Activated CD8-positive, alpha-beta T cell treated with anti-CD3 and anti-CD28 coated beads for 36 hours (primary cell): ENCODE measurements around the gene REPS1. TPM values are rescaled to one million over a fixed set of nuclear protein-coding genes. Genes with fewer than 3 reads are reported as not detected.

Experiments used
- ATAC-seq: fragments of 200-7000 bp; cut with Tn5 transposase; one replicate; pipeline ENCODE4 v1.10.0; 2021; ENCODE audit warnings: mild to moderate bottlenecking, moderate library complexity
- CTCF ChIA-PET: fragments of 350-600 bp; sonication (Branson Sonifier 250); formaldehyde crosslinking; loops from one replicate; lab custom pipeline; 2021; ENCODE audit warnings: antibody characterized with exemption; lab: Charles Lee
- POLR2A ChIA-PET: fragments of 350-600 bp; sonication (Branson Sonifier 250); formaldehyde crosslinking; loops from one replicate; lab custom pipeline; 2021; ENCODE audit warnings: antibody characterized with exemption; lab: Charles Lee
- DNase-seq: peaks from one replicate; pipeline ENCODE4 v3.0.0-alpha.2; 2020
- H3K27ac Mint-ChIP-seq: one replicate; pipeline ENCODE4 v1.8.0; 2021; ENCODE audit warnings: mild to moderate bottlenecking, mixed read lengths
- H3K27me3 Mint-ChIP-seq: one replicate; pipeline ENCODE4 v1.8.0; 2021; ENCODE audit warnings: mixed read lengths
- H3K36me3 Mint-ChIP-seq: one replicate; pipeline ENCODE4 v1.8.0; 2021; ENCODE audit warnings: low read depth, mixed read lengths
- H3K4me1 Mint-ChIP-seq: one replicate; pipeline ENCODE4 v1.8.0; 2021; ENCODE audit warnings: low read depth, mixed read lengths
- H3K4me3 Mint-ChIP-seq: one replicate; pipeline ENCODE4 v1.8.0; 2021; ENCODE audit warnings: mild to moderate bottlenecking, moderate library complexity, mixed read lengths
- H3K9me3 Mint-ChIP-seq: one replicate; pipeline ENCODE4 v1.8.0; 2021; ENCODE audit warnings: mixed read lengths
- intact Hi-C: fragments of 100-400 bp; cut with micrococcal nuclease; formaldehyde crosslinking; loops from one replicate; pipeline ENCODE4 v1.10.0; 2022
- total RNA-seq, 2 experiments: library from RNA; stranded (reverse); gene quantifications; one replicate each; pipeline ENCODE4 v1.2.3, GENCODE V29; 2021
- TF ChIP-seq, protein P1 (sequence below): fragments of 200-600 bp; IDR thresholded peaks from one replicate; pipeline ENCODE4 v1.8.0; 2022; ENCODE audit warnings: antibody characterized with exemption, mild to moderate bottlenecking

Gene REPS1
- total RNA-seq, 2 experiments from 2014 or later: 44.9 to 46.6 TPM

- CTCF ChIA-PET: interaction anchor here (1.7 kb wide), 1 partner anchor 23 kb away, joined by 4 read pairs; no protein-coding TSS in a partner anchor
- DNase-seq (no peak), ATAC-seq (no peak)
- Mint-ChIP-seq H3K27ac (no peak overlapping the region), H3K36me3 (peaks cover 4% of the 10 kb centered on the region), H3K27me3 (no peaks in the 10 kb centered on the region), H3K4me3 (no peak overlapping the region), H3K9me3 (no peaks in the 10 kb centered on the region), H3K4me1 (peaks cover 31% of the 10 kb centered on the region)
- POLR2A ChIA-PET: no interaction called here
- TF ChIP-seq, protein P1, sequence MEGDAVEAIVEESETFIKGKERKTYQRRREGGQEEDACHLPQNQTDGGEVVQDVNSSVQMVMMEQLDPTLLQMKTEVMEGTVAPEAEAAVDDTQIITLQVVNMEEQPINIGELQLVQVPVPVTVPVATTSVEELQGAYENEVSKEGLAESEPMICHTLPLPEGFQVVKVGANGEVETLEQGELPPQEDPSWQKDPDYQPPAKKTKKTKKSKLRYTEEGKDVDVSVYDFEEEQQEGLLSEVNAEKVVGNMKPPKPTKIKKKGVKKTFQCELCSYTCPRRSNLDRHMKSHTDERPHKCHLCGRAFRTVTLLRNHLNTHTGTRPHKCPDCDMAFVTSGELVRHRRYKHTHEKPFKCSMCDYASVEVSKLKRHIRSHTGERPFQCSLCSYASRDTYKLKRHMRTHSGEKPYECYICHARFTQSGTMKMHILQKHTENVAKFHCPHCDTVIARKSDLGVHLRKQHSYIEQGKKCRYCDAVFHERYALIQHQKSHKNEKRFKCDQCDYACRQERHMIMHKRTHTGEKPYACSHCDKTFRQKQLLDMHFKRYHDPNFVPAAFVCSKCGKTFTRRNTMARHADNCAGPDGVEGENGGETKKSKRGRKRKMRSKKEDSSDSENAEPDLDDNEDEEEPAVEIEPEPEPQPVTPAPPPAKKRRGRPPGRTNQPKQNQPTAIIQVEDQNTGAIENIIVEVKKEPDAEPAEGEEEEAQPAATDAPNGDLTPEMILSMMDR: no peak
- intact Hi-C loops: no loop called here
Measured at GRCh38 chr6:138965291-138965874, 22.7 kb downstream of the REPS1 start.

DNA sequence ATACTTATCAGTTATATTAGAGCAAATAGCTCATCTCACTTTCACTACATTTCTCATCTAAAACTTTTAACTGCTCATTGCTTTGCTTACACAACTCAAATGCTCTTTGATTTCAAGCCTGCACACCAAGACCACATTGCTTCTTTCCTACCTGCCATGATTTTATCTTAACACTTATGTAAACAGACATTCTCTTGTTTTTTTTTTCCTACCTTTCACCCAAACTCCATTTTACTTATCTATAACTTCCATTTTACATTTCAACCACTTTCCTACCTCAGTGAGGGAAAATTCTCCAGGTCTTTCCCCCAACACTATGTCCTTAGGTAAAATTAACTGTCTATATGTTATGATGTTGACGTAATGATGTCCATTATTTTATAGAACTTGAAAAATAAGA, 24.0 kb downstream of the REPS1 start:
- TF ChIP-seq, protein P1: no peak
- peaks cover 4% of the 10 kb centered on the region for H3K36me3 Mint-ChIP-seq
- no peak overlapping the region for H3K27ac Mint-ChIP-seq
- ATAC-seq (no peak), DNase-seq (no peak)
- ChIA-PET CTCF (interaction anchor here (1.4 kb wide), 1 partner anchor 8 kb away, joined by 4 read pairs; no protein-coding TSS in a partner anchor), POLR2A (interaction anchor here (1.0 to 1.4 kb wide), 2 partner anchors 19 to 23 kb away, joined by 3 to 5 read pairs; no protein-coding TSS in a partner anchor)
- no peak overlapping the region for H3K4me3 Mint-ChIP-seq
- no peaks in the 10 kb centered on the region for H3K27me3 Mint-ChIP-seq
- peaks cover 34% of the 10 kb centered on the region for H3K4me1 Mint-ChIP-seq
- intact Hi-C loops: no loop called here
- no peaks in the 10 kb centered on the region for H3K9me3 Mint-ChIP-seq

DNA sequence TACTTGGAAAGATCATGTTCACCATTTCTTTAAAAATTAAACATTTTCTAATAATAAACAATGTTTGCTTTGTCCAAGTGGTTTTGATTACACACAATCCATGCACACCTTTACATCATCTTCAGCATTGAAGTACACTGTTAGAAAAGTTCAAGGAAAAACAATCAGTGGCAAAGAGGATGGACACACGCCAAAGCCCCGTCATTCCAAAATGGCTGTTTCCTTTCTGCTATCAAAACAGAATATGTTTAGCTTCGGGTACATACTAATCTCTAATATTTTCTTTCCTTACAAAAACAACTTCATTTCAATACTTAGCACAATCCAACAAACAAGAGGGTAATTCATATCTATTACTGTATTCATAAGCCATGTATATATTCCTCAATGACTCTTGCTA, 24.5 kb downstream of the REPS1 start:
- Mint-ChIP-seq H3K27me3 (no peaks in the 10 kb centered on the region), H3K4me1 (peaks cover 34% of the 10 kb centered on the region), H3K27ac (no peak overlapping the region), H3K4me3 (no peak overlapping the region), H3K36me3 (no peaks in the 10 kb centered on the region), H3K9me3 (no peaks in the 10 kb centered on the region)
- intact Hi-C loops: no loop called here
- DNase-seq: no peak
- POLR2A ChIA-PET: interaction anchor here (1.0 to 1.4 kb wide), 2 partner anchors 20 to 23 kb away, joined by 3 to 5 read pairs; no protein-coding TSS in a partner anchor
- TF ChIP-seq, protein P1: no peak
- CTCF ChIA-PET: interaction anchor here (1.4 kb wide), 1 partner anchor 8 kb away, joined by 4 read pairs; no protein-coding TSS in a partner anchor
- no peak for ATAC-seq

GRCh38 chr6:138963119-138963518, 24.9 kb downstream of the REPS1 start:
- DNase-seq (no peak), ATAC-seq (no peak)
- H3K27ac Mint-ChIP-seq: no peak overlapping the region
- POLR2A ChIA-PET: interaction anchor here (1.1 kb wide), 1 partner anchor 19 kb away, joined by 3 read pairs; no protein-coding TSS in a partner anchor
- peaks cover 39% of the 10 kb centered on the region for H3K4me1 Mint-ChIP-seq
- intact Hi-C loops: no loop called here
- H3K9me3 Mint-ChIP-seq: no peaks in the 10 kb centered on the region
- H3K4me3 Mint-ChIP-seq: no peak overlapping the region
- no peaks in the 10 kb centered on the region for H3K36me3 Mint-ChIP-seq
- TF ChIP-seq, protein P1: no peak
- CTCF ChIA-PET: interaction anchor here (1.4 to 1.5 kb wide), 2 partner anchors 9 to 26 kb away, joined by 4 read pairs; no protein-coding TSS in a partner anchor
- no peaks in the 10 kb centered on the region for H3K27me3 Mint-ChIP-seq

GRCh38 chr6:138959521-138959920, 28.5 kb downstream of the REPS1 start:
- ATAC-seq (no peak), DNase-seq (no peak)
- H3K27me3 Mint-ChIP-seq: no peaks in the 10 kb centered on the region
- H3K4me1 Mint-ChIP-seq: peaks cover 49% of the 10 kb centered on the region
- intact Hi-C loops: no loop called here
- ChIA-PET CTCF (no interaction called here), POLR2A (interaction anchor here (1.5 kb wide), 1 partner anchor 27 kb away, joined by 4 read pairs; no protein-coding TSS in a partner anchor)
- TF ChIP-seq, protein P1: no peak
- no peak overlapping the region for H3K27ac Mint-ChIP-seq
- peaks cover 4% of the 10 kb centered on the region for H3K36me3 Mint-ChIP-seq
- H3K4me3 Mint-ChIP-seq: no peak overlapping the region
- H3K9me3 Mint-ChIP-seq: no peaks in the 10 kb centered on the region
